ENCODE results near the gene DNAH11. TPM values are rescaled to one million over a fixed set of nuclear protein-coding genes. Genes with fewer than 3 reads are reported as not detected.

Gene DNAH11
- total RNA-seq, 4 donors from 2014 or later, result 0.10 to 0.62 (median 0.23) TPM

DNA sequence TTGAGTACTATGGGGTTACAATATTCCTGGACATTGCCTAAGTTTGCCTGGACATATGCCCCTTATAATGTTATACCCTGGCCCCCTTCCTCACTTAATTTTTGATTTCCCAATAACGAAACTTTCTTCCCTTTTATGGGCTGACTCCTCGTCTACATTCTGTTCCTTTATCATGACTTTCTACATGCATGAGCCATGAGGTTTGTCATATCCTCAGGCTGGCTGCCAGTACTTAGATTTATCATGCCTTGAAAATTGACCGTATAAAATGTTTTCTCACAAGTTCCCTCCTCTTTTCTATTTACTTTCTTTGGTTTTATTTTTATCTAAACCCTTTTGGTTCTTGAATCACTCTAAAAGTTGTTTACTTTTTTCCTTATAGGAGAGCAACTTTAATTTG lies 4.7 kb downstream of the DNAH11 start:
- H3K36me3 ChIP-seq, result no peaks in the 10 kb centered on the region
- no peaks in the 10 kb centered on the region for H3K9me3 ChIP-seq
- TF ChIP-seq POLR2A (IDR thresholded peaks at IDR 0.05) (no peak), CTCF (IDR thresholded peaks at IDR 0.05 in 4 of 5, conservative IDR thresholded peaks at IDR 0.05 in 1 of 5) (no peak)
- intact Hi-C loops (cut with DNase I; ENCODE audit: low total_unique reads), result no loop called here
- in situ Hi-C loops (cut with MboI; ENCODE audit: low sequenced_read_pairs in 4 of 4), result no loop called here
- H3K4me1 ChIP-seq, result peaks cover 0 to 9% of the 10 kb centered on the region in 2 donors
- peaks cover 18 to 29% (median 26%) of the 10 kb centered on the region in 3 donors for H3K27me3 ChIP-seq
- DNase-seq (no peak), ATAC-seq (no peak)
- H3K27ac ChIP-seq, result no peak overlapping the region
- no peak overlapping the region for H3K4me3 ChIP-seq

DNA sequence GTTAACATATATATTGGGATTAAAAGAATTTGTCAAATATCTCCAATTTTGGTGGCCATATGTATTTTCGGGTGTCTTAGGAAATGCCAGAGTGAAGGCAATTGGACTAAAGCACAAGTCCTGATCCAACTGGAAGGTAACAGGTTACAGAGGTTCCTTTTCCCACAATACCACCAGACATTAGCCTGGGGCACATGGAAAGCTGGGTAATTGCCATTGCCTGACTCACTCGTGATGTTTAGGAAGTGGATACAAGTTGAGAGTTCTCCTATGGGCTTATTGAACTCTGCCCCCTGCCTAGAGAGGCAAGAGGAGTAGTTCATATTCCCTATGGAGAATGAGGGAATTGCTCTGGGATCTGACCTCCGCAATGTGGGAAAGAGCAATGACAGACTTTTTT lies 5.7 kb downstream of the DNAH11 start:
- intact Hi-C loops (cut with DNase I; ENCODE audit: low total_unique reads) (no loop called here), in situ Hi-C loops (cut with MboI; ENCODE audit: low sequenced_read_pairs in 4 of 4) (no loop called here)
- DNase-seq (no peak), ATAC-seq (no peak)
- Histone ChIP-seq H3K27ac (no peak overlapping the region), H3K36me3 (no peaks in the 10 kb centered on the region), H3K27me3 (peaks cover 8 to 22% (median 17%) of the 10 kb centered on the region in 3 donors), H3K4me3 (no peak overlapping the region), H3K9me3 (no peaks in the 10 kb centered on the region), H3K4me1 (peaks cover 0 to 4% of the 10 kb centered on the region in 2 donors)
- TF ChIP-seq POLR2A (IDR thresholded peaks at IDR 0.05) (no peak), CTCF (IDR thresholded peaks at IDR 0.05 in 4 of 5, conservative IDR thresholded peaks at IDR 0.05 in 1 of 5) (no peak)

DNA sequence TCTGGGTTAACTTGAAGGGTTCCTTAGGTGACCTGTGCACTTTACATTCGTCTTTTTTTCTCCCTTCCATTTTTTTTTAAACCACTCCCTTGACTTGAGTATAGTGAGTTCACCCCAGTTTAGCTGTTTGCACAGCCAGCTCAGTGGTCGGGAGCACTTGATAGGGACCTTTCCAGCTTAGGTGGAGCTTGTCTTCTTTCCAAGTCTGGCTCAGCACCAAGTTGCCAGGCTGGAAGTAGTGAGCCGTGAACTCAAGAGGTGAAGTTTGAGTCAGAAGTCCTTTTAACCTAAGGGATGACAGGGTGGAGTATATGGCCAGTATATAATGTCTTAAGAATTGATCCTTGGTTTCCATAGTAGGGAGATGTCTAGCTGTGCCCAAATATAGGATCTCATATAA lies 7.2 kb downstream of the DNAH11 start:
- no peaks in the 10 kb centered on the region for H3K9me3 ChIP-seq
- DNase-seq (no peak), ATAC-seq (no peak)
- H3K4me1 ChIP-seq, result no peaks in the 10 kb centered on the region
- in situ Hi-C loops (cut with MboI; ENCODE audit: low sequenced_read_pairs in 4 of 4) (no loop called here), intact Hi-C loops (cut with DNase I; ENCODE audit: low total_unique reads) (no loop called here)
- H3K36me3 ChIP-seq, result no peaks in the 10 kb centered on the region
- H3K27me3 ChIP-seq, result peaks cover 0 to 7% (median 3%) of the 10 kb centered on the region in 3 donors
- H3K4me3 ChIP-seq, result no peak overlapping the region
- TF ChIP-seq CTCF (IDR thresholded peaks at IDR 0.05 in 4 of 5, conservative IDR thresholded peaks at IDR 0.05 in 1 of 5), result no peak
- no peak for TF ChIP-seq POLR2A (IDR thresholded peaks at IDR 0.05)
- H3K27ac ChIP-seq, result no peak overlapping the region

GRCh38 chr7:21550821-21551531 lies 8.1 kb downstream of the DNAH11 start:
- no peaks in the 10 kb centered on the region for H3K9me3 ChIP-seq
- no peak for DNase-seq
- no peaks in the 10 kb centered on the region for H3K36me3 ChIP-seq
- no peak for ATAC-seq
- in situ Hi-C loops (cut with MboI; ENCODE audit: low sequenced_read_pairs in 4 of 4), result no loop called here
- H3K4me1 ChIP-seq, result no peaks in the 10 kb centered on the region
- TF ChIP-seq POLR2A (IDR thresholded peaks at IDR 0.05), result no peak
- no peak for TF ChIP-seq CTCF (IDR thresholded peaks at IDR 0.05 in 4 of 5, conservative IDR thresholded peaks at IDR 0.05 in 1 of 5)
- intact Hi-C loops (cut with DNase I; ENCODE audit: low total_unique reads), result no loop called here
- H3K27me3 ChIP-seq, result peaks cover 0 to 3% (median 3%) of the 10 kb centered on the region in 3 donors
- no peak overlapping the region for H3K27ac ChIP-seq
- H3K4me3 ChIP-seq, result no peak overlapping the region

DNA sequence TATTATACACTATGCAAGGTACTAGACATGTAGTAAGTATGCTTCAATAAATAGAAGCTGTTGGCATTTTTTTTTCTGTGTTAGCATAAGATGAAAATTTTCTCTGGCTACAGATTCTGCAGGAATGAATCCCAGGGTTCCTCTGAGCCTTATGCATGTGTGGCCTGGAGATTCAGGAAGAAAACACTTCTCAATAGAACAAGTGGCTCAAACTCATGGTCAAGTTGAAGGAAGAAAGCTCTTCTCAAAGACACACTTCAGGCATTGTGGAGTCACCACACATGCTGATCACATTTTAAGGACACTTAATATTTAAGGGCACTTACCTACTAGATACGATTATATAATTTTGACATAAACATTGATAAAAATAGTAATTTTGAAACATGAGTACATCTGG lies 19.5 kb downstream of the DNAH11 start:
- no peak overlapping the region for H3K4me3 ChIP-seq
- no peak overlapping the region for H3K27ac ChIP-seq
- no peak for TF ChIP-seq POLR2A (IDR thresholded peaks at IDR 0.05)
- TF ChIP-seq CTCF (IDR thresholded peaks at IDR 0.05 in 4 of 5, conservative IDR thresholded peaks at IDR 0.05 in 1 of 5), result no peak
- no peaks in the 10 kb centered on the region for H3K27me3 ChIP-seq
- no peak for DNase-seq
- no peak for ATAC-seq
- intact Hi-C loops (cut with DNase I; ENCODE audit: low total_unique reads), result no loop called here
- in situ Hi-C loops (cut with MboI; ENCODE audit: low sequenced_read_pairs in 4 of 4), result no loop called here
- H3K36me3 ChIP-seq, result no peaks in the 10 kb centered on the region
- H3K9me3 ChIP-seq, result no peaks in the 10 kb centered on the region
- no peaks in the 10 kb centered on the region for H3K4me1 ChIP-seq
